Neuronal stem cell (in vitro differentiated cells): ENCODE data around the gene VSX2.

ENCODE experiments used
- DNase-seq: peaks from one replicate; pipeline ENCODE4 v3.0.0-alpha.2; 2013; ENCODE audit warnings: low spot score
- H2AFZ ChIP-seq: one replicate; pipeline ENCODE4 v1.6.1; 2013; ENCODE audit warnings: mild to moderate bottlenecking, low read length, inconsistent platforms
- H2AK5ac ChIP-seq: 2 replicates; pipeline ENCODE4 v1.6.1; 2013; ENCODE audit warnings: low read depth, mild to moderate bottlenecking, inconsistent platforms, low read length, moderate library complexity, mixed read lengths
- H2BK120ac ChIP-seq: 2 replicates; pipeline ENCODE4 v1.6.1; 2013; ENCODE audit warnings: low read depth, mild to moderate bottlenecking, inconsistent platforms, low read length, moderate library complexity, mixed read lengths
- H2BK12ac ChIP-seq: one replicate; pipeline ENCODE4 v1.6.1; 2013; ENCODE audit warnings: low read length, inconsistent platforms
- H2BK15ac ChIP-seq: 2 replicates; pipeline ENCODE4 v1.6.1; 2013; ENCODE audit warnings: mild to moderate bottlenecking, low read length, inconsistent platforms, mixed read lengths
- H2BK5ac ChIP-seq: one replicate; pipeline ENCODE4 v1.6.1; 2013; ENCODE audit warnings: inconsistent platforms, mild to moderate bottlenecking, low read length, moderate library complexity
- H3K14ac ChIP-seq: one replicate; pipeline ENCODE4 v1.6.1; 2013; ENCODE audit warnings: low read length, inconsistent platforms
- H3K18ac ChIP-seq: 2 replicates; pipeline ENCODE4 v1.6.1; 2013; ENCODE audit warnings: low read length, inconsistent platforms
- H3K23ac ChIP-seq: 2 replicates; pipeline ENCODE4 v1.6.1; 2013; ENCODE audit warnings: low read depth, mild to moderate bottlenecking, mixed read lengths, low read length, inconsistent platforms; ENCODE audit not compliant: poor library complexity
- H3K27ac ChIP-seq: replicated peaks from 3 replicates; pipeline ENCODE4 v1.5.1; 2013; ENCODE audit warnings: low read length, inconsistent platforms
- H3K27me3 ChIP-seq, 3 experiments: 2 replicates each; pipeline ENCODE4 v1.6.1; 2013; ENCODE audit warnings: low read length in 3 of 3, mild to moderate bottlenecking in 2 of 3, inconsistent platforms in 1 of 3, low read depth in 1 of 3, mixed read lengths in 1 of 3, moderate library complexity in 1 of 3; ENCODE audit not compliant: control insufficient read depth in 3 of 3, insufficient read depth in 3 of 3
- H3K36me3 ChIP-seq, 2 donors: replicated peaks in 1 of 2; 2 replicates each; pipeline ENCODE4 v1.6.1; 2013; ENCODE audit warnings: low read length in 2 of 2; ENCODE audit not compliant: control insufficient read depth in 2 of 2, insufficient read depth in 2 of 2
- H3K4ac ChIP-seq: 2 replicates; pipeline ENCODE4 v1.6.1; 2013; ENCODE audit warnings: inconsistent platforms, mild to moderate bottlenecking, low read length, moderate library complexity
- H3K4me1 ChIP-seq, 2 donors: 1 replicate in 1 of 2; 2 replicates in 1 of 2; pipeline ENCODE4 v1.6.1; 2013; ENCODE audit warnings: low read length in 2 of 2, low read depth in 1 of 2; ENCODE audit not compliant: control insufficient read depth in 2 of 2, insufficient read depth in 1 of 2
- H3K4me2 ChIP-seq: one replicate; pipeline ENCODE4 v1.6.1; 2013; ENCODE audit warnings: mild to moderate bottlenecking, low read length, inconsistent platforms; ENCODE audit not compliant: insufficient read depth, poor library complexity, severe bottlenecking
- H3K4me3 ChIP-seq, 2 donors: 2 replicates each; pipeline ENCODE4 v1.5.1; 2013; ENCODE audit warnings: low read length in 2 of 2, mild to moderate bottlenecking in 2 of 2, inconsistent platforms in 1 of 2, moderate library complexity in 1 of 2
- H3K79me1 ChIP-seq: one replicate; pipeline ENCODE4 v1.6.1; 2013; ENCODE audit warnings: low read depth, mild to moderate bottlenecking, inconsistent platforms, low read length, moderate library complexity
- H3K9ac ChIP-seq: one replicate; pipeline ENCODE4 v1.6.1; 2013; ENCODE audit warnings: mild to moderate bottlenecking, low read depth, low read length, inconsistent platforms; ENCODE audit not compliant: poor library complexity
- H3K9me3 ChIP-seq, 2 donors: replicated peaks in 1 of 2; 2 replicates each; pipeline versions ENCODE3 to v1.6.1; 2013; ENCODE audit warnings: low read length in 2 of 2, mild to moderate bottlenecking in 2 of 2, inconsistent platforms in 1 of 2, low read depth in 1 of 2, mixed read lengths in 1 of 2, moderate library complexity in 1 of 2; ENCODE audit not compliant: control insufficient read depth in 2 of 2, insufficient read depth in 1 of 2
- H4K8ac ChIP-seq: one replicate; pipeline ENCODE4 v1.6.1; 2013; ENCODE audit warnings: low read depth, mild to moderate bottlenecking, inconsistent platforms, low read length, moderate library complexity
- H4K91ac ChIP-seq: one replicate; pipeline ENCODE4 v1.6.1; 2013; ENCODE audit warnings: low read length, low read depth, mild to moderate bottlenecking, inconsistent platforms; ENCODE audit not compliant: poor library complexity
- WGBS, 2 donors: extraction: QIAGEN DNeasy Blood & Tissue Kit; methylation state at CpG; one replicate each; pipeline ENCODE4 v1.1.7; 2013; ENCODE audit warnings: missing lambda C conversion rate in 2 of 2, mixed read lengths in 1 of 2; ENCODE audit not compliant: insufficient read length in 2 of 2, insufficient replicate concordance in 1 of 2; ENCODE audit errors: extremely low coverage in 2 of 2; 5-methylcytosine and 5-hydroxymethylcytosine counted together

VSX2 gene

GRCh38 chr14:74249433-74250375, 10.5 kb downstream of the VSX2 start:
- WGBS, 2 donors: no CpG with 5 or more reads among the region's 12 CpGs
- Histone ChIP-seq H3K27me3 (peaks cover 0 to 64% (median 7%) of the 10 kb centered on the region in 3 experiments), H3K18ac (no peak overlapping the region), H3K4me1 (peaks cover 2 to 6% of the 10 kb centered on the region in 2 donors), H2BK15ac (no peak overlapping the region), H3K79me1 (no peaks in the 10 kb centered on the region), H3K4me2 (no peak overlapping the region), H2BK120ac (no peak overlapping the region), H3K9ac (no peak overlapping the region), H3K23ac (no peak overlapping the region), H3K4ac (no peak overlapping the region), H2AK5ac (no peak overlapping the region), H2AFZ (no peak overlapping the region), H2BK5ac (no peak overlapping the region), H4K91ac (no peak overlapping the region), H2BK12ac (no peak overlapping the region), H3K27ac (no peak overlapping the region), H3K9me3 (no peaks in the 10 kb centered on the region), H4K8ac (no peak overlapping the region), H3K4me3 (no peak overlapping the region), H3K36me3 (no peaks in the 10 kb centered on the region), H3K14ac (no peak overlapping the region)
- DNase-seq: no peak

DNA sequence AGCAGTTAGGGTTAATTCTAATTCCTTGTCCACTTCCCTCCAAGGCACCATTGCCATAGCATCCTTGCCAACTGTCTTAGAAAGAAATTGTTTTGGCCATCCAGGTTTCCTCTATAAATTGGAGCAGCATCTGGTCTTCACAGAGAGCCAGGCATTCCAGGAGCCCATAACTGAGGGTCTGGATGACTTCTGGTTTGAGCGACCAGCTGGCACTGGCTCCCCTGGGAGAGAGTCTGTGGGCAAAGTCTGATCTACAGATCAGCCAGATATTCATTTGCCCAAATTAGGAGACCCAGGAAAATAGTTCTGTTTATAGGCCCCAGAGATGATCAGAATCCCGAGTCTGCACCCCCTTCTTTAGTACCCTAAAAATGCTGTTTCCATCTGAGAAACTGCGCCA, 16.0 kb downstream of the VSX2 start:
- Histone ChIP-seq H2BK120ac (no peak overlapping the region), H3K9me3 (no peaks in the 10 kb centered on the region), H3K27ac (no peak overlapping the region), H3K27me3 (peaks cover 2 to 70% (median 28%) of the 10 kb centered on the region in 3 experiments), H2BK5ac (no peak overlapping the region), H2BK12ac (no peak overlapping the region), H2AK5ac (no peak overlapping the region), H3K4me1 (peaks cover 2 to 6% of the 10 kb centered on the region in 2 donors), H3K4ac (no peak overlapping the region), H4K8ac (no peak overlapping the region), H3K14ac (no peak overlapping the region), H4K91ac (no peak overlapping the region), H3K79me1 (no peaks in the 10 kb centered on the region), H2BK15ac (no peak overlapping the region), H3K36me3 (no peaks in the 10 kb centered on the region), H3K23ac (no peak overlapping the region), H3K4me2 (no peak overlapping the region), H3K4me3 (no peak overlapping the region), H3K18ac (no peak overlapping the region), H2AFZ (no peak overlapping the region), H3K9ac (no peak overlapping the region)
- WGBS, 2 donors: no CpG with 5 or more reads among the region's 3 CpGs
- DNase-seq: no peak

DNA sequence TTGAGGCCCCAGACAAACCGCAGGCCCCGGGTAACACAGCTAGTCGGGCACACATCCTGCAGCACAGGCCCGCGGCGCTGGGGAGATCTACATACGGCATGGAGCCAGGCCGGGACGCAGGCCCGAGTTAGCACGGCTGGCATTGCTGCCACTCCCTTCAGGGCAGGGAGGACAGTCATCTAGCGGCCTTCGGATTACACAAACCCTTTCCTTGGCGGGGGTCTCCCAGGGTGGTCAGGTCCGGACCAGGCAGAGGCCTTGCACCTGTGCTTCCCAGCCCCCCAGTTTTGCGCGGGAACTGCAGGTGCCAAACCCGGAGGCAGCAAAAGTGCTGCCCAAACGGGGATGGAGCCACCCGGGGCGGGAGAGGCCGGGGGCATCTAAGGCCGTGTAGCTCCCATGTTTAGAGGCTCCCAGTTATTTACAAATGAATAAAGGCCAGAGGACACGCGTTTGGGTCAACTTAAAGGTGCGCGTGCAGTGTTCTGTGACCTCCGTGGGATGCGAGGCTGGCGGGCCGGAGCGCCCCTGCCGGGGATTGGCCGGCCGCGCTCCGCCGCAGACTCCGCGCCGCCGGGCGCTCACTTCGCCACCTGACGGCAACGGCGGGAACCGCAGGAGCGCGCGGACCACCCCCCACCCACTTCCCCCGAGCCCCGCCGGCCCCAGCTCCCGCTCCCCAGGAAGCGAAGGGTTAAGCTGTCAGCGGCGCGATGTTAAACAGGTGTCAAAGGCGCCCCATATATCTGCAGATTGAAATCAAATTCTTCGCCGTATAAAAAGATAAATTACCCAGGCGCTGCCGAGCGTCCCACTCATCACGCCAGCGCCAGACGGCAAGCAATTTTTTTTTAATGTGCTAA, 18.1 kb downstream of the VSX2 start:
- Histone ChIP-seq H4K8ac (no peak overlapping the region), H2BK15ac (peak overlapping the region; percentile 99), H3K14ac (no peak overlapping the region), H3K27me3 (peaks cover 2 to 83% (median 23%) of the 10 kb centered on the region in 3 experiments), H3K9me3 (no peaks in the 10 kb centered on the region), H3K4ac (peak overlapping the region; percentile 37), H3K4me1 (peaks cover 3 to 4% of the 10 kb centered on the region in 2 donors), H3K79me1 (peaks cover 1% of the 10 kb centered on the region), H2BK5ac (peak overlapping the region; percentile 54), H3K23ac (no peak overlapping the region), H2AFZ (peak overlapping the region; percentile 89), H2BK12ac (peak overlapping the region; percentile 94), H3K36me3 (no peaks in the 10 kb centered on the region), H2AK5ac (peak overlapping the region; percentile 93), H3K18ac (peak overlapping the region; percentile 85), H4K91ac (no peak overlapping the region), H3K27ac (no peak overlapping the region), H2BK120ac (no peak overlapping the region), H3K4me2 (peak overlapping the region; percentile 82), H3K4me3 (peak overlapping the region; percentile 48 to 79), H3K9ac (peak overlapping the region; percentile 75)
- no CpG with 5 or more reads among the region's 68 CpGs for WGBS, 2 donors
- no peak for DNase-seq
